NT2/D1 (cell line): ENCODE data around the gene SLC2A4RG.

Experiments
- YY1 ChIP-seq: IDR thresholded peaks from 2 replicates; pipeline ENCODE4 v1.6.1; 2011; ENCODE audit not compliant: insufficient read length, insufficient read depth
- ZNF274 ChIP-seq: IDR thresholded peaks from 2 replicates; pipeline ENCODE4 v1.6.1; 2011; ENCODE audit warnings: mild to moderate bottlenecking, low read depth, low read length

DNA sequence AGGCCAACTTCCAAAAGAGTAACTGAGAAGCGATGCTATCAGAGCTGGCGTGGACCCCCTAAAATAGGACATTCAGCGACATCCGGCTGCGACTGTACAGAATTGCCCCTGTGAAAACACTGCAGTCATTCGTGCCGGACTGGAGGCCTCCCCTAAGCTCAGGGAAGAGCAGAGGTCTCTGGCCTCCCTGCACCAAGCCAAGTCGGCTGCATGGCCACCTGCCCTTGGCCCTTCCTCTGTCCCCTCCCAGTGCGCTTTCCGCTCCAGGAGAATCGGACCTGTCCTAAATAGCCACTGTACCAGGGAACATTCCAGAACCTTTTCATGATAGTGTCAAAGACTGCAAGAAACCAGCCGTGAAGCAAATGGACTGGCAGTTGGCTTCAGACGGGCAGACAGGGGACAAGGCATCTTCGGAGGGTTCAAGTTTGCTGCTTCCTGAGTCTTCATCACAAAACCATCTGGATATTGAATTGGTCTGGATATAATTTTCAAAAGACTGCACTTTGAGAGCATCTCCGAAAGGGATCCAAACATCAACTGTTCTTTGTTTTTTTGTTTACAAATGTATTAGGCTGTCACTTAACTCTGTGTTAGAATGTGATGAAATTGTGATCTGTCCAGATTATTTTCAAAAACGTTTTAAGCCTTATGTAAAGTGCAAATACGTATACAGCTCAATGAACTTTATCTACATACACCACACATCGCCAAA, 16.5 kb downstream of the SLC2A4RG start:
- TF ChIP-seq ZNF274 (no peak), YY1 (no peak)
